Activated naive CD8-positive, alpha-beta T cell treated with anti-CD3 and anti-CD28 coated beads, Interleukin-2, amount 10 ng/mL, durations not matched to agents 7 days and 5 days (primary cell): ENCODE results near the gene SELENOK. TPM values are rescaled to one million over a fixed set of nuclear protein-coding genes. Genes with fewer than 3 reads are reported as not detected.

Experiments used
- ATAC-seq: fragments of 150-1000 bp; cut with Tn5 transposase; one replicate; pipeline ENCODE4 v1.10.0; 2021; ENCODE audit warnings: low read depth, moderate library complexity
- POLR2A ChIA-PET: fragments of 350-600 bp; sonication (Branson Sonifier 250); formaldehyde crosslinking; loops from one replicate; lab custom pipeline; 2021; ENCODE audit warnings: antibody characterized with exemption; lab: Charles Lee
- DNase-seq: peaks from one replicate; pipeline ENCODE4 v3.0.0; 2021
- H3K27ac Mint-ChIP-seq: one replicate; pipeline ENCODE4 v1.8.0; 2022; ENCODE audit warnings: mild to moderate bottlenecking, mixed read lengths
- H3K27me3 Mint-ChIP-seq: one replicate; pipeline ENCODE4 v1.8.0; 2022; ENCODE audit warnings: mild to moderate bottlenecking, moderate library complexity, mixed read lengths
- H3K36me3 Mint-ChIP-seq: one replicate; pipeline ENCODE4 v1.8.0; 2021; ENCODE audit warnings: mild to moderate bottlenecking, mixed read lengths
- H3K4me1 Mint-ChIP-seq: one replicate; pipeline ENCODE4 v1.8.0; 2021; ENCODE audit warnings: mixed read lengths
- H3K4me3 Mint-ChIP-seq: one replicate; pipeline ENCODE4 v1.8.0; 2022; ENCODE audit warnings: mild to moderate bottlenecking, moderate library complexity, mixed read lengths
- H3K9me3 Mint-ChIP-seq: one replicate; pipeline ENCODE4 v1.8.0; 2021; ENCODE audit warnings: mixed read lengths
- total RNA-seq, 2 experiments: library from RNA; stranded (reverse); gene quantifications; one replicate each; pipeline ENCODE4 v1.2.3, GENCODE V29; 2021

Gene SELENOK
- total RNA-seq, 2 experiments from 2014 or later, result 43.2 to 43.9 TPM

- Mint-ChIP-seq H3K4me3 (no peak overlapping the region), H3K9me3 (no peaks in the 10 kb centered on the region), H3K27ac (no peak overlapping the region), H3K4me1 (peaks cover 3% of the 10 kb centered on the region), H3K36me3 (peaks cover 20% of the 10 kb centered on the region), H3K27me3 (no peaks in the 10 kb centered on the region)
- POLR2A ChIA-PET, result no interaction called here
- ATAC-seq, result no peak
- no peak for DNase-seq
Observed at GRCh38 chr3:53865732-53866499, 25.7 kb downstream of the SELENOK start.

- Mint-ChIP-seq H3K4me1 (peaks cover 3% of the 10 kb centered on the region), H3K4me3 (no peak overlapping the region), H3K27ac (no peak overlapping the region), H3K36me3 (peaks cover 15% of the 10 kb centered on the region), H3K27me3 (no peaks in the 10 kb centered on the region), H3K9me3 (no peaks in the 10 kb centered on the region)
- ATAC-seq (no peak), DNase-seq (no peak)
- POLR2A ChIA-PET, result no interaction called here
Observed at GRCh38 chr3:53863145-53863544, 28.5 kb downstream of the SELENOK start.

GRCh38 chr3:53862241-53862640 is 29.4 kb downstream of the SELENOK start:
- Mint-ChIP-seq H3K9me3 (no peaks in the 10 kb centered on the region), H3K36me3 (peaks cover 14% of the 10 kb centered on the region), H3K27me3 (no peaks in the 10 kb centered on the region), H3K4me3 (no peak overlapping the region), H3K4me1 (peaks cover 4% of the 10 kb centered on the region), H3K27ac (no peak overlapping the region)
- DNase-seq (no peak), ATAC-seq (no peak)
- POLR2A ChIA-PET, result no interaction called here

- H3K27ac Mint-ChIP-seq, result no peak overlapping the region
- H3K36me3 Mint-ChIP-seq, result peaks cover 14% of the 10 kb centered on the region
- POLR2A ChIA-PET, result no interaction called here
- no peak overlapping the region for H3K4me3 Mint-ChIP-seq
- peaks cover 4% of the 10 kb centered on the region for H3K4me1 Mint-ChIP-seq
- DNase-seq, result no peak
- H3K27me3 Mint-ChIP-seq, result no peaks in the 10 kb centered on the region
- ATAC-seq, result no peak
- no peaks in the 10 kb centered on the region for H3K9me3 Mint-ChIP-seq
Observed at GRCh38 chr3:53860196-53860595, 31.5 kb downstream of the SELENOK start.

- no peaks in the 10 kb centered on the region for H3K27me3 Mint-ChIP-seq
- ATAC-seq (no peak), DNase-seq (no peak)
- no peak overlapping the region for H3K27ac Mint-ChIP-seq
- POLR2A ChIA-PET, result no interaction called here
- peaks cover 12% of the 10 kb centered on the region for H3K36me3 Mint-ChIP-seq
- no peaks in the 10 kb centered on the region for H3K9me3 Mint-ChIP-seq
- H3K4me3 Mint-ChIP-seq, result no peak overlapping the region
- H3K4me1 Mint-ChIP-seq, result peaks cover 1% of the 10 kb centered on the region
Observed at GRCh38 chr3:53859178-53859577, 32.5 kb downstream of the SELENOK start.

- Mint-ChIP-seq H3K4me1 (peaks cover 1% of the 10 kb centered on the region), H3K9me3 (no peaks in the 10 kb centered on the region), H3K36me3 (peaks cover 12% of the 10 kb centered on the region), H3K27ac (no peak overlapping the region), H3K27me3 (no peaks in the 10 kb centered on the region), H3K4me3 (no peak overlapping the region)
- POLR2A ChIA-PET, result no interaction called here
- DNase-seq, result no peak
- ATAC-seq, result no peak
Observed at GRCh38 chr3:53858096-53858741, 33.4 kb downstream of the SELENOK start.

- Mint-ChIP-seq H3K27ac (no peak overlapping the region), H3K4me3 (no peak overlapping the region), H3K4me1 (peaks cover 1% of the 10 kb centered on the region), H3K27me3 (no peaks in the 10 kb centered on the region), H3K9me3 (no peaks in the 10 kb centered on the region), H3K36me3 (peaks cover 4% of the 10 kb centered on the region)
- no peak for ATAC-seq
- POLR2A ChIA-PET, result no interaction called here
- no peak for DNase-seq
Observed at GRCh38 chr3:53856964-53857363, 34.7 kb downstream of the SELENOK start.

- peaks cover 30% of the 10 kb centered on the region for H3K27me3 Mint-ChIP-seq
- no peaks in the 10 kb centered on the region for H3K36me3 Mint-ChIP-seq
- POLR2A ChIA-PET, result no interaction called here
- no peak overlapping the region for H3K4me3 Mint-ChIP-seq
- no peaks in the 10 kb centered on the region for H3K4me1 Mint-ChIP-seq
- ATAC-seq (no peak), DNase-seq (no peak)
- no peak overlapping the region for H3K27ac Mint-ChIP-seq
- H3K9me3 Mint-ChIP-seq, result no peaks in the 10 kb centered on the region
Observed at GRCh38 chr3:53850895-53851294, 40.8 kb downstream of the SELENOK start.

- no peak for ATAC-seq
- Mint-ChIP-seq H3K36me3 (no peaks in the 10 kb centered on the region), H3K27ac (no peak overlapping the region), H3K27me3 (peaks cover 37% of the 10 kb centered on the region), H3K4me3 (no peak overlapping the region), H3K4me1 (no peaks in the 10 kb centered on the region), H3K9me3 (no peaks in the 10 kb centered on the region)
- POLR2A ChIA-PET, result no interaction called here
- no peak for DNase-seq
Observed at GRCh38 chr3:53849916-53850315, 41.7 kb downstream of the SELENOK start.

- Mint-ChIP-seq H3K4me1 (no peaks in the 10 kb centered on the region), H3K27me3 (peaks cover 52% of the 10 kb centered on the region), H3K4me3 (peak overlapping the region; percentile 50), H3K27ac (no peak overlapping the region), H3K36me3 (no peaks in the 10 kb centered on the region), H3K9me3 (no peaks in the 10 kb centered on the region)
- DNase-seq, result no peak
- POLR2A ChIA-PET, result no interaction called here
- no peak for ATAC-seq
Observed at GRCh38 chr3:53846851-53847155, 44.9 kb downstream of the SELENOK start.

GRCh38 chr3:53846134-53846850 is 45.4 kb downstream of the SELENOK start, which contains the start of the genes CHDH and IL17RB:
Gene CHDH, minus strand, starts transcription at chr3:53846419. Its CDS starts 22,411 bp downstream, at chr3:53824008.
Gene IL17RB, plus strand, starts transcription at chr3:53846568. Its CDS starts 21 bp downstream, at chr3:53846589.
- Mint-ChIP-seq H3K4me1 (no peaks in the 10 kb centered on the region), H3K9me3 (no peaks in the 10 kb centered on the region), H3K4me3 (peak within 1 kb of the TSS; percentile 50), H3K36me3 (no peaks in the 10 kb centered on the region), H3K27ac (no peak within 1 kb of the TSS), H3K27me3 (peaks cover 54% of the 10 kb centered on the region)
- ATAC-seq (peak; percentile 55), DNase-seq (peak; percentile 43)
- POLR2A ChIA-PET, result no interaction called here

GRCh38 chr3:53845881-53846133 is 45.9 kb downstream of the SELENOK start:
- ATAC-seq, result peak; percentile 15
- H3K27ac Mint-ChIP-seq, result no peak overlapping the region
- POLR2A ChIA-PET, result no interaction called here
- H3K36me3 Mint-ChIP-seq, result no peaks in the 10 kb centered on the region
- peak overlapping the region; percentile 35 for H3K4me3 Mint-ChIP-seq
- peak; percentile 41 for DNase-seq
- no peaks in the 10 kb centered on the region for H3K4me1 Mint-ChIP-seq
- no peaks in the 10 kb centered on the region for H3K9me3 Mint-ChIP-seq
- H3K27me3 Mint-ChIP-seq, result peaks cover 54% of the 10 kb centered on the region

- POLR2A ChIA-PET, result no interaction called here
- peaks cover 54% of the 10 kb centered on the region for H3K27me3 Mint-ChIP-seq
- ATAC-seq, result no peak
- H3K4me1 Mint-ChIP-seq, result no peaks in the 10 kb centered on the region
- no peaks in the 10 kb centered on the region for H3K9me3 Mint-ChIP-seq
- no peak for DNase-seq
- no peaks in the 10 kb centered on the region for H3K36me3 Mint-ChIP-seq
- H3K27ac Mint-ChIP-seq, result no peak overlapping the region
- peak overlapping the region; percentile 39 for H3K4me3 Mint-ChIP-seq
Observed at GRCh38 chr3:53845103-53845880, 46.4 kb downstream of the SELENOK start.
